Type B pancreatic cell (in vitro differentiated cells): ENCODE data around the gene PPEF1. TPM values are rescaled to one million over a fixed set of nuclear protein-coding genes. Genes with fewer than 3 reads are reported as not detected.

ENCODE experiments used
- DNase-seq: peaks from one replicate; pipeline ENCODE4 v3.0.0; 2021; ENCODE audit warnings: mixed read lengths; ENCODE audit not compliant: unreplicated experiment; ENCODE audit errors: extremely low spot score
- H3K27ac Mint-ChIP-seq: 2 replicates; pipeline ENCODE4 v1.8.0; 2021; ENCODE audit warnings: mild to moderate bottlenecking, mixed read lengths
- H3K27me3 Mint-ChIP-seq: 2 replicates; pipeline ENCODE4 v1.8.0; 2021; ENCODE audit warnings: mixed read lengths
- H3K36me3 Mint-ChIP-seq: 2 replicates; pipeline ENCODE4 v1.8.0; 2021; ENCODE audit warnings: mixed read lengths
- H3K4me1 Mint-ChIP-seq: one replicate; pipeline ENCODE4 v1.8.0; 2021; ENCODE audit warnings: mixed read lengths; ENCODE audit not compliant: unreplicated experiment
- H3K4me3 Mint-ChIP-seq: 2 replicates; pipeline ENCODE4 v1.8.0; 2021; ENCODE audit warnings: mild to moderate bottlenecking, mixed read lengths
- H3K9me3 Mint-ChIP-seq: 2 replicates; pipeline ENCODE4 v1.8.0; 2021; ENCODE audit warnings: mixed read lengths
- long read RNA-seq: library from polyadenylated mRNA; unstranded; transcript quantifications from one replicate; pipeline ENCODE4 v2.0.0, GENCODE V29; 2020
- total RNA-seq: library from RNA; stranded (reverse); gene quantifications from 2 replicates; pipeline ENCODE4 v1.2.1, GENCODE V29; 2021; ENCODE audit warnings: low replicate concordance
- TF ChIP-seq, protein P1 (sequence below): fragments of 200-600 bp; sonication (generic); conservative IDR thresholded peaks from 2 replicates; pipeline ENCODE4 v1.5.0; 2021; ENCODE audit warnings: antibody characterized with exemption, mild to moderate bottlenecking

The PPEF1 gene, protein sequence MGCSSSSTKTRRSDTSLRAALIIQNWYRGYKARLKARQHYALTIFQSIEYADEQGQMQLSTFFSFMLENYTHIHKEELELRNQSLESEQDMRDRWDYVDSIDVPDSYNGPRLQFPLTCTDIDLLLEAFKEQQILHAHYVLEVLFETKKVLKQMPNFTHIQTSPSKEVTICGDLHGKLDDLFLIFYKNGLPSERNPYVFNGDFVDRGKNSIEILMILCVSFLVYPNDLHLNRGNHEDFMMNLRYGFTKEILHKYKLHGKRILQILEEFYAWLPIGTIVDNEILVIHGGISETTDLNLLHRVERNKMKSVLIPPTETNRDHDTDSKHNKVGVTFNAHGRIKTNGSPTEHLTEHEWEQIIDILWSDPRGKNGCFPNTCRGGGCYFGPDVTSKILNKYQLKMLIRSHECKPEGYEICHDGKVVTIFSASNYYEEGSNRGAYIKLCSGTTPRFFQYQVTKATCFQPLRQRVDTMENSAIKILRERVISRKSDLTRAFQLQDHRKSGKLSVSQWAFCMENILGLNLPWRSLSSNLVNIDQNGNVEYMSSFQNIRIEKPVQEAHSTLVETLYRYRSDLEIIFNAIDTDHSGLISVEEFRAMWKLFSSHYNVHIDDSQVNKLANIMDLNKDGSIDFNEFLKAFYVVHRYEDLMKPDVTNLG
- 0.26 and 1.6 TPM in 2 replicates for total RNA-seq
- long read RNA-seq, partial matches to known transcripts: 0 of 1 reads
- long read RNA-seq, other reads (novel, unspliced or antisense): 1 of 1 reads

DNA sequence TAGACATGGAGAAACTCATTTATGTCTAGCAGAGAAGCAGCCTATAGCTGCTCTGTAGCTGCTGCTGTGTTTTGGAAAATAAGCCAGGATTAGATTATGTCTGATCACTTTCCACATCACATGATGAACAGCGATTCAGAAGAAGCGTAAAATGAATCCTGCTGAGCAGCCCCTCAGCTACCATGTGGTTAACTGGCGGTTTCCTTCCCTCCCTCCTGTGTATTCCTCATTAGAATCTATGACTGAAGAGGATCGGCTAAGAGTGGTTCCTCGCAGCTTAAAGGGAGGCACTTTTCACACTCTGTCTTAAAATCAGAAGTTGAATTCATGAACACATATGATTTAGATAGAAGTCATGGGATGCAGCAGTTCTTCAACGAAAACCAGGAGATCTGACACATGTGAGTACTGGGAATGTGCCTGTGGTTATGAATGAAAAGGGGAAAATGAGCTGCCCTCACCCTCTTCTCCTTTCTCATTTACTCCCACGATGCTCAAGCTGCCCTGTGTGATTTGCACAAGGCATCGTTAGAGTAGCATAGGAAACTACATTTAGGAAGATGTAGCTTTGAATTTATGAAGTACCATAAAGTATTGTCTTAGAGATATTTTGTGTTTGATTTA lies at the start of gene PPEF1:
PPEF1 (plus strand) TSS at position 220 of the 624 bp plus-strand sequence; CDS start at position 356, 136 bp downstream.
- no peak for DNase-seq
- H3K36me3 Mint-ChIP-seq: no peaks in the 10 kb centered on the region
- TF ChIP-seq, protein P1, sequence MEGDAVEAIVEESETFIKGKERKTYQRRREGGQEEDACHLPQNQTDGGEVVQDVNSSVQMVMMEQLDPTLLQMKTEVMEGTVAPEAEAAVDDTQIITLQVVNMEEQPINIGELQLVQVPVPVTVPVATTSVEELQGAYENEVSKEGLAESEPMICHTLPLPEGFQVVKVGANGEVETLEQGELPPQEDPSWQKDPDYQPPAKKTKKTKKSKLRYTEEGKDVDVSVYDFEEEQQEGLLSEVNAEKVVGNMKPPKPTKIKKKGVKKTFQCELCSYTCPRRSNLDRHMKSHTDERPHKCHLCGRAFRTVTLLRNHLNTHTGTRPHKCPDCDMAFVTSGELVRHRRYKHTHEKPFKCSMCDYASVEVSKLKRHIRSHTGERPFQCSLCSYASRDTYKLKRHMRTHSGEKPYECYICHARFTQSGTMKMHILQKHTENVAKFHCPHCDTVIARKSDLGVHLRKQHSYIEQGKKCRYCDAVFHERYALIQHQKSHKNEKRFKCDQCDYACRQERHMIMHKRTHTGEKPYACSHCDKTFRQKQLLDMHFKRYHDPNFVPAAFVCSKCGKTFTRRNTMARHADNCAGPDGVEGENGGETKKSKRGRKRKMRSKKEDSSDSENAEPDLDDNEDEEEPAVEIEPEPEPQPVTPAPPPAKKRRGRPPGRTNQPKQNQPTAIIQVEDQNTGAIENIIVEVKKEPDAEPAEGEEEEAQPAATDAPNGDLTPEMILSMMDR: no peak
- peaks cover 7% of the 10 kb centered on the region for H3K4me1 Mint-ChIP-seq
- no peaks in the 10 kb centered on the region for H3K27me3 Mint-ChIP-seq
- no peak within 1 kb of the TSS for H3K27ac Mint-ChIP-seq
- H3K4me3 Mint-ChIP-seq: no peak within 1 kb of the TSS
- no peaks in the 10 kb centered on the region for H3K9me3 Mint-ChIP-seq

DNA sequence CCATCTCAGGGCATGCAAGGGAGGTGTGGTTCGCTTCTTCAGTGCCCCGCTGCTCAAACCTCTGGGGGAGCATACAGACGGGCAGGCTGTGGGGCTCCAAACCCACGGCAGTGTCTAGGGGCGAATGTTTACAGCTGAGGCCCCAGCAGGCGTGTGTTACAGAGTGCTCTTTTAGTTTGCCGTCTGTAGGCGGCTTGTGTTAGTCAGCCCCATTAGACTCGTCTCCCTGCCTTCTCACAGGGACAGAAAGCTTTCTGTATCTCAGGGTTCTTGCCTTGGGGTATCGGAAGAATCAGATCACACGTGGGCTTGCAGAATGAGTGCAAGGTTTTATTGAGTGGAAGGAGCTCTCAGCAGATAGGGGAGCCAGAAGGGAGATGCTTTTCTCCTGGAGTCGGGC lies 46.2 kb upstream of the PPEF1 start:
- no peak for DNase-seq
- no peaks in the 10 kb centered on the region for H3K4me1 Mint-ChIP-seq
- no peak overlapping the region for H3K4me3 Mint-ChIP-seq
- TF ChIP-seq, protein P1: no peak
- peaks cover 5% of the 10 kb centered on the region for H3K36me3 Mint-ChIP-seq
- peaks cover 10% of the 10 kb centered on the region for H3K9me3 Mint-ChIP-seq
- H3K27ac Mint-ChIP-seq: no peak overlapping the region
- H3K27me3 Mint-ChIP-seq: no peaks in the 10 kb centered on the region

DNA sequence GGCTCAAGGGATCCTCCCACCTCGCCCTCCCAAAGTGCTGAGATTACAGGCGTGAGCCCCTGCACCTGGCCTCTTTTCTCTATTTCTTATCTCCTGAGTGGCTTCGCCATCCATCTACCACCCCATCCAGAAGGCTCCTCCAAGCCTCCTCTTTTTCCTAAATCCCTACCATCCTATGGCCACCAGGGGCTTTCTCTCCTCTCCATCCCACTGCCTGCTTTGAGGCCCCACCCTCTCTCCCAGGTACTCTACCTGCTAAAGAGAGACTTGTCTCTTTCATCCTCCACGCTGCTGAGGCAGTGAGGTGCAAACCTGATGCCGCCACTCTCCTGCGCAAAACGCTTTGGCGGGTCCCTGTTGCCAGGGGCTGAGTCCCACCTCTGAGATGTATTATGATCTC lies 42.5 kb upstream of the PPEF1 start:
- no peak overlapping the region for H3K27ac Mint-ChIP-seq
- H3K9me3 Mint-ChIP-seq: peaks cover 11% of the 10 kb centered on the region
- no peak for DNase-seq
- TF ChIP-seq, protein P1: no peak
- no peaks in the 10 kb centered on the region for H3K4me1 Mint-ChIP-seq
- H3K27me3 Mint-ChIP-seq: no peaks in the 10 kb centered on the region
- peaks cover 5% of the 10 kb centered on the region for H3K36me3 Mint-ChIP-seq
- no peak overlapping the region for H3K4me3 Mint-ChIP-seq

DNA sequence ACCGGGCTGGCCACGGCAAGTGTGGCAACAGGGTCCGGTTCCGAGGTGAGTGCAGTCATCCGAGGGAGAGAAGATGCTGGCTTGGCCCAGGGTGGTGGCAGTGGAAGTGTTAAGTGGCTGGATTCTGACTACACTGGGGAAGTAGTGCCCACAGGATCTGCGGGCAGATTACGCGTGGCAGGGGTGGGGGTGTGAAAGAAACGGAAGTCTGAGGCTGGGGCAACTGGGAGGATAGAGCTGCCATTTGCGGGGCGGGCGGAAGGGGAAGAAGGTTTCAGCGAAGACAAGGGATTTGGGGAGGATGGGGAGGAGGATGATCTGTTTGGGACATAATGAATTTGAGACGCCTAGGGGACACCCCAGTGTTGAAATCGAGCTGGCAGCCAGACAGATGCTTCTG lies 40.8 kb upstream of the PPEF1 start:
- TF ChIP-seq, protein P1: no peak
- no peak for DNase-seq
- Mint-ChIP-seq H3K4me3 (no peak overlapping the region), H3K4me1 (no peaks in the 10 kb centered on the region), H3K36me3 (peaks cover 5% of the 10 kb centered on the region), H3K9me3 (peaks cover 11% of the 10 kb centered on the region), H3K27ac (no peak overlapping the region), H3K27me3 (no peaks in the 10 kb centered on the region)

DNA sequence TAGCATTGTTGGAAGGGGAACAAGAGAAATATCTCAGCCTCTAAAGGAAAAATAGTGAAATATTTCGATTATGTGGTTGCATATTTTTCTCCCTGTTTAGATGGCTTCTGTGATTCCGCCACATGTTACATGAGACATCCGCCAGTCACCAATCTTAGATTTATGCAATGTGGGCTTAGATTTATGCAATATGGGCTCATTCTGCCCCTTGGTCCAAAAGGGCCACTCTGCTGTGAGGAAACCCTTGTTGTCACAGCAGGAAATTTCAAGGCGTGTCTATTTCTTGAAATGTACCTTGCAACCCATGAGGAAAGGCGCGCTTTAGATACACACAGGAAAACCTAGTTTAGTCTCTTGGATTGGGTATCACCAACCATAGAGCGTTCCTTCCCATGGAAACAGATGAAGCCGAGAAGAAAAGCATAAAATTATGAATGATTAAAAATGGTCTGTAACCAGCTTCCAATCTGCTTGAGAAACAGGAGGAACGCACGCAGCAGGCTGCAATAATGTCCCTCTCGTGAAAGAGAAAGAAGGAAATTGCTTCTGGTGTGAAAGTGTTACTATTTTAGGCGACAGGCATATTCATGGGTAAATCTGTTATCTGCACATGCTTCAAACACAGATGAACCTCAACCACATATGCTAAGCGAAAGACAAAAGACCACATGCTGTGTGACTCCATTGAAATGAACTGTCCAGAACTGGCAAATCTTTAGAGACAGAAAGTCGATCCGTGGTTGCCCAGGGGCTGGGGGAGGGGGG lies 39.2 kb upstream of the PPEF1 start:
- H3K27ac Mint-ChIP-seq: no peak overlapping the region
- no peaks in the 10 kb centered on the region for H3K27me3 Mint-ChIP-seq
- no peak for DNase-seq
- TF ChIP-seq, protein P1: no peak
- peaks cover 11% of the 10 kb centered on the region for H3K9me3 Mint-ChIP-seq
- no peaks in the 10 kb centered on the region for H3K4me1 Mint-ChIP-seq
- H3K36me3 Mint-ChIP-seq: peaks cover 5% of the 10 kb centered on the region
- H3K4me3 Mint-ChIP-seq: no peak overlapping the region
